ENCODE measurements around the gene ZNRF3.
"Not testable (repeated sequence)": the region's sequence is repeated elsewhere in the genome, so short reads cannot be mapped to it uniquely, and the experiment has no call there.

The ZNRF3 gene

GRCh38 chr22:28884747-28885350 is 1.5 kb downstream of the ZNRF3 start:
- DNase-seq (ENCODE audit: low spot score) = no peak

- DNase-seq (ENCODE audit: low spot score) = no peak
Measured at GRCh38 chr22:28885939-28886338, 2.6 kb downstream of the ZNRF3 start.

- not testable (repeated sequence) for DNase-seq (ENCODE audit: low spot score)
Measured at GRCh38 chr22:28886679-28887078, 3.3 kb downstream of the ZNRF3 start.

GRCh38 chr22:28887725-28888459 is 4.5 kb downstream of the ZNRF3 start:
- no peak for DNase-seq (ENCODE audit: low spot score)

- no peak for DNase-seq (ENCODE audit: low spot score)
Measured at GRCh38 chr22:28889478-28890024, 6.2 kb downstream of the ZNRF3 start.

GRCh38 chr22:28891156-28891733 is 7.9 kb downstream of the ZNRF3 start:
- no peak for DNase-seq (ENCODE audit: low spot score)

- no peak for DNase-seq (ENCODE audit: low spot score)
Measured at GRCh38 chr22:28892175-28892731, 8.9 kb downstream of the ZNRF3 start.

GRCh38 chr22:28893810-28894209 is 10.4 kb downstream of the ZNRF3 start:
- no peak for DNase-seq (ENCODE audit: low spot score)

- no peak for DNase-seq (ENCODE audit: low spot score)
Measured at GRCh38 chr22:28894334-28894733, 11.0 kb downstream of the ZNRF3 start.

GRCh38 chr22:28894807-28895206 is 11.4 kb downstream of the ZNRF3 start:
- DNase-seq (ENCODE audit: low spot score) = no peak

GRCh38 chr22:28896611-28897010 is 13.2 kb downstream of the ZNRF3 start:
- DNase-seq (ENCODE audit: low spot score) = no peak

- no peak for DNase-seq (ENCODE audit: low spot score)
Measured at GRCh38 chr22:28898233-28898629, 14.9 kb downstream of the ZNRF3 start.

- no peak for DNase-seq (ENCODE audit: low spot score)
Measured at GRCh38 chr22:28899199-28899853, 16.0 kb downstream of the ZNRF3 start.

- no peak for DNase-seq (ENCODE audit: low spot score)
Measured at GRCh38 chr22:28900379-28900925, 17.1 kb downstream of the ZNRF3 start.

GRCh38 chr22:28902490-28902889 is 19.1 kb downstream of the ZNRF3 start:
- DNase-seq (ENCODE audit: low spot score) = no peak

- DNase-seq (ENCODE audit: low spot score) = no peak
Measured at GRCh38 chr22:28903080-28903479, 19.7 kb downstream of the ZNRF3 start.

- DNase-seq (ENCODE audit: low spot score) = no peak
Measured at GRCh38 chr22:28903729-28904128, 20.4 kb downstream of the ZNRF3 start.

GRCh38 chr22:28904211-28904896 is 21.0 kb downstream of the ZNRF3 start:
- DNase-seq (ENCODE audit: low spot score) = no peak

GRCh38 chr22:28905256-28905832 is 22.0 kb downstream of the ZNRF3 start:
- DNase-seq (ENCODE audit: low spot score) = no peak

- DNase-seq (ENCODE audit: low spot score) = no peak
Measured at GRCh38 chr22:28906312-28906711, 22.9 kb downstream of the ZNRF3 start.
